Measurements from ENCODE around the gene FAM156B. TPM values are rescaled to one million over a fixed set of nuclear protein-coding genes. Genes with fewer than 3 reads are reported as not detected.

FAM156B gene
- total and polyA plus RNA-seq, 2 of the 8 experiments (the other 6 are each of a cell fraction or from before 2014, with no cell fraction given), result 9.1 to 36.2 TPM

DNA sequence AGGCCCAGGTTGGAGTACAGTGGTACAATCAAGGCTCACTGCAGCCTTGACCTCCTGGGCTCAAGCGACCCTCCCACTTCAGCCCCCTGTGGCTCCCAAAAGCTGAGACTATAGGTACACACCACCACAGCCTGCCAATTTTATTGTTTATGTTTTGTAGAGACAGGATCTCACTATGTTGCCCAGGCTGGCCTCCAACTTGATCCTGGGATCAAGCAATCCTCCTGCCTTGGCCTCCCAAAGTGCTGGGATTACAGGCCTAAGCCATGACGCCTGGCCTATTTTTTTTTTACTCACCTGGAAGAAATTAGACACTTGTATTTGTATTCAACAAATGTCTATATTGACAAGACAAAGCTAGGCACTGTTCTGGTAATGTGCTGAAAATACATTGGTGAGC, 36.1 kb downstream of the FAM156B start:
- H2BK5ac ChIP-seq (ENCODE audit: low read depth, low read length), result no peak overlapping the region
- H2AFZ ChIP-seq (ENCODE audit: low read length), result no peak overlapping the region
- H3K14ac ChIP-seq (ENCODE audit: insufficient read length), result no peak overlapping the region
- no peak overlapping the region for H3K56ac ChIP-seq (replicated peaks; ENCODE audit: insufficient read length, low read depth, low read length)
- no peaks in the 10 kb centered on the region for H4K20me1 ChIP-seq (replicated peaks in 1 of 2; ENCODE audit: control insufficient read depth in 1 of 2, insufficient read depth in 2 of 2, low read length in 2 of 2)
- 73% methylated on average over 2 of the region's 2 CpGs; no CpG with 5 or more reads in 1 of the 2 experiments for whole genome bisulfite sequencing, 2 experiments (ENCODE audit: extremely low coverage in 1 of 2, insufficient coverage in 1 of 2, insufficient read length in 1 of 2, insufficient replicate concordance in 2 of 2, low coverage in 1 of 2, low lambda C conversion rate in 2 of 2, missing lambda C conversion rate in 1 of 2)
- no peak overlapping the region for H4K5ac ChIP-seq (ENCODE audit: insufficient read length, low read depth, low read length)
- no peak overlapping the region for H3K4me3 ChIP-seq (ENCODE audit: extremely low read depth in 1 of 4, insufficient read depth in 2 of 4, low read depth in 3 of 4, low read length in 4 of 4)
- H3K4ac ChIP-seq (replicated peaks; ENCODE audit: insufficient read length, low read depth, low read length), result no peak overlapping the region
- no peak overlapping the region for H3K18ac ChIP-seq (ENCODE audit: extremely low read depth, low read length)
- H2BK120ac ChIP-seq (replicated peaks; ENCODE audit: low read depth, low read length), result no peak overlapping the region
- H2AK5ac ChIP-seq (ENCODE audit: low read depth, low read length), result no peak overlapping the region
- no peak overlapping the region for H3K27ac ChIP-seq (ENCODE audit: low read depth, low read length)
- no peaks in the 10 kb centered on the region for H3K36me3 ChIP-seq (ENCODE audit: control insufficient read depth in 2 of 4, insufficient read depth in 4 of 4, low read length in 3 of 4)
- no peak for TF ChIP-seq KDM4A (IDR thresholded peaks at IDR 0.05; ENCODE audit: low read depth, low read length, severe bottlenecking)
- no peak for TF ChIP-seq JUND (IDR thresholded peaks at IDR 0.05; ENCODE audit: low read length)
- no peak for TF ChIP-seq NANOG (IDR thresholded peaks at IDR 0.05; ENCODE audit: insufficient read depth, low read depth, low read length, poor library complexity, severe bottlenecking)
- ChIA-PET CTCF (ENCODE audit: partially characterized antibody) (no interaction called here), POLR2A (ENCODE audit: partially characterized antibody) (no interaction called here)
- no peaks in the 10 kb centered on the region for H3K27me3 ChIP-seq (replicated peaks in 1 of 4; ENCODE audit: control insufficient read depth in 3 of 4, extremely low read depth in 1 of 4, insufficient read depth in 3 of 4, low read length in 3 of 4)
- no peak overlapping the region for H2BK20ac ChIP-seq (ENCODE audit: low read length)
- H3K4me1 ChIP-seq (replicated peaks in 1 of 4; ENCODE audit: control insufficient read depth in 3 of 4, insufficient read depth in 4 of 4, low read length in 3 of 4), result no peaks in the 10 kb centered on the region
- H2BK15ac ChIP-seq (ENCODE audit: low read length), result no peak overlapping the region
- no peak overlapping the region for H3K9ac ChIP-seq (replicated peaks in 1 of 4; ENCODE audit: extremely low read depth in 1 of 4, low read depth in 3 of 4, low read length in 3 of 4)
- H2BK12ac ChIP-seq (ENCODE audit: low read depth, low read length), result no peak overlapping the region
- DNase-seq (ENCODE audit: low read depth in 1 of 2, low spot score in 2 of 2) (no peak), FAIRE-seq (no peak)
- no peaks in the 10 kb centered on the region for H3K9me3 ChIP-seq (ENCODE audit: insufficient read depth in 2 of 2, low read depth in 1 of 2, low read length in 1 of 2)
- no peaks in the 10 kb centered on the region for H3K23me2 ChIP-seq (ENCODE audit: low read depth, low read length)
- no peak overlapping the region for H3K23ac ChIP-seq (ENCODE audit: insufficient read length)
- H4K8ac ChIP-seq (ENCODE audit: extremely low read depth, insufficient read depth, low read length), result no peak overlapping the region
- no peaks in the 10 kb centered on the region for H3K79me1 ChIP-seq (ENCODE audit: low read depth, low read length)
- H4K91ac ChIP-seq (replicated peaks; ENCODE audit: insufficient read length, low read length), result no peak overlapping the region
- H3K79me2 ChIP-seq (ENCODE audit: control insufficient read depth in 1 of 2, insufficient read depth in 2 of 2, low read length in 2 of 2), result no peaks in the 10 kb centered on the region
- no peak overlapping the region; a peak in 1 of 4 replicates for H3K4me2 ChIP-seq (ENCODE audit: insufficient read depth in 1 of 2, low read depth in 2 of 2, low read length in 2 of 2)

All from H1 (cell line).